GM18951 (cell line): Measurements from ENCODE around the gene UBXN1.
"Not testable (repeated sequence)": the region's sequence is repeated elsewhere in the genome, so short reads cannot be mapped to it uniquely, and the experiment has no call there.

Experiments
- POLR2A ChIP-seq: IDR thresholded peaks from 4 replicates; pipeline ENCODE4 v1.6.1; 2011; ENCODE audit warnings: mild to moderate bottlenecking; ENCODE audit not compliant: insufficient read length, insufficient read depth; ENCODE audit errors: extremely low read depth
- in situ Hi-C: fragments of 300-500 bp; cut with MboI; formaldehyde crosslinking; loops from one replicate; pipeline ENCODE4 v1.12.0; 2022; ENCODE audit warnings: low sequenced_read_pairs, mixed read lengths, inconsistent platforms; ENCODE audit not compliant: unreplicated experiment

The UBXN1 gene

DNA sequence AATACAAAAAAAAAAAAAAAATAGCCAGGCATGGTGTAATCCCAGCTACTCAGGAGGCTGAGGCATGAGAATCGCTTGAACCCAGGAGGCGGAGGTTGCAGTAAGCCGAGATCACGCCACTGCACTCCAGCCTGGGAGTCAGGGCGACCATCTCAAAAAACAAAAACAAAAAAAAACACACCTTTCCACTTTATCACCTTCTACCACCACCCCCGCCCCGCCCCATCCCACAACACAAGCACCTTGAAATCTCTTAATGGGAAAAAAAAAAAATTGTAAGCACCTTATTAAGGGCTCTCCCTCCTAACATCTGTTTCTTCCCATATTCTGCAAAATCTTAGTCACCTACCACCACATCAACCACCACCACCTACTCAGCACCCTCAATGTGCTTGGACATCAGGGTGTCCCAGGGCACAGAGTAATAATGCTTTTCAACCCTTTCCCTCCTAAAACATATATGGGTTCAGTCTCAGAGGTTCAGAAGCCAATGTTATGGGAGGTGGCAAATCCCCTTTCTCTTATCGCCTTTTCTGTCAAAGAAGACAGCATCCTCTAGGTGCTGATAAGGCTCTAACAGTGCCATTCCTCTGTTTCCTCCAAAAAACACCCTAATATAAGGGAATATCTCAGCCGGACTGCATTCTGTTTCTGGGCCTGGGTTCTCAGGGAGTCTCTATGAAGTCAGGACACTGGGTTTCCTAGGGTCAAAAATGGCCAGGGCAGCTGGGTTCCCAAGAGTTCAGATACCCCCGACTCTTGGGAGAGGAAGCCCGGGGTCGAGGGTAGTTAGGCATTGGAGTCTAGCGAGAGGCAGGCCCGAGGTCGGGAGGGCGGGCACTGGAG lies 26.5 kb downstream of the UBXN1 start:
- no peak for TF ChIP-seq POLR2A
- in situ Hi-C loops, result no loop called here

DNA sequence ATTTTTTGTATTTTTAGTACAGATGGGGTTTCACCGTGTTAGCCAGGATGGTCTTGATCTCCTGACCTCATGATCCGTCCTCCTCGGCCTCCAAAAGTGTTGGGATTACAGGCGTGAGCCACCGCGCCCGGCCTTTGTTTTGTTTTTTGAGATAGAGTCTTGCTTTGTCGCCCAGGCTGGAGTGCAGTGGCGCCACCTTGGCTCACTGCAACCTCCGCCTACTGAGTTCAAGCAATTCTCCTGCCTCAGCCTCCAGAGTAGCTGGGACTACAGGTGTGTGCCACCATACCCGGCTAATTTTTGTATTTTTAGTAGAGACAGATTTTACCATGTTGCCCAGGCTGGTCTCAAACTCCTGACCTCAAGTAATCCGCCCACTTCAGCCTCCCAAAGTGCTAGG lies 28.6 kb downstream of the UBXN1 start:
- in situ Hi-C loops, result not testable (repeated sequence)

GRCh38 chr11:62649486-62649885 lies 29.4 kb downstream of the UBXN1 start:
- in situ Hi-C loops, result no loop called here
- no peak for TF ChIP-seq POLR2A

DNA sequence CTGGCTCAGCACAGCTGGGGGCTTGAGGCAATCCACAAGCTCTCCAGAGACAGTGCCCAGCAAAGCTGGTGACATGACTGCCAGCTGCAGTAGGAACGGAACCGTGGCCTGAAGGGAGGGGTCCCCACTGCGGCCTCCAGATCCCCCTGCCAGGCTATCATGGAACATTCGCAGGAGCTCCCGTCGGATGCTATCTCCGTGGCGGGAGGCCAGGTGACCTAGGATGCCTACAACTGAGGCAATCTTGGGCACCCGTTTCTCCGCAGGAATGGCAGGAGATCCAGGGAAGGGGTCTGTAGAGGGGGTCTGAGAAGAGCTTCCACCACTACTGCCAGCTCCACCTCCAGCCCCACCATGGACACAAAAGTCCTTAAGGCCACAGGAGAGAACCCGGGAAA lies 29.9 kb downstream of the UBXN1 start:
- in situ Hi-C loops, result no loop called here
- TF ChIP-seq POLR2A, result no peak

- in situ Hi-C loops, result no loop called here
- no peak for TF ChIP-seq POLR2A
Observed at GRCh38 chr11:62648185-62648966, 30.5 kb downstream of the UBXN1 start.

DNA sequence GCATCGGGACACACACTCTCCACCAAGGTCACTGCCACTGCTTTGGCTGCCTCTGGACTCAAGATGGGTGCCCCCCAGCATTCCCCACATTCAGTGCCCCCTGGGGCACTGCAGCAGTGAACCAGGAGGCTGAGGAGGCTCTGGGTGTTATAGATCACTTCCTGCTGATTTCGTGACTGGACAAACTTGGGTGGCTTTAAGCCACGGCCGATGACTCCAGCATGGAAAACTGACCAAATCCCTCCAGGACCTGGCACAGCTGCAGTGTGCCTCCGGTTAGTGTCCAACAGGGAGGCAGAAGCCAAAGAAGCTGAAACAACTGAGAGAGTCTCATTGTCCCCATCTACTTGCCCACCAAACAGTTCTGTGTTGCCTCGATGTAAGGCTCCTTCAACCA lies 31.3 kb downstream of the UBXN1 start:
- TF ChIP-seq POLR2A, result no peak
- in situ Hi-C loops, result no loop called here

- no peak for TF ChIP-seq POLR2A
- in situ Hi-C loops, result no loop called here
Observed at GRCh38 chr11:62646825-62647608, 31.9 kb downstream of the UBXN1 start.

DNA sequence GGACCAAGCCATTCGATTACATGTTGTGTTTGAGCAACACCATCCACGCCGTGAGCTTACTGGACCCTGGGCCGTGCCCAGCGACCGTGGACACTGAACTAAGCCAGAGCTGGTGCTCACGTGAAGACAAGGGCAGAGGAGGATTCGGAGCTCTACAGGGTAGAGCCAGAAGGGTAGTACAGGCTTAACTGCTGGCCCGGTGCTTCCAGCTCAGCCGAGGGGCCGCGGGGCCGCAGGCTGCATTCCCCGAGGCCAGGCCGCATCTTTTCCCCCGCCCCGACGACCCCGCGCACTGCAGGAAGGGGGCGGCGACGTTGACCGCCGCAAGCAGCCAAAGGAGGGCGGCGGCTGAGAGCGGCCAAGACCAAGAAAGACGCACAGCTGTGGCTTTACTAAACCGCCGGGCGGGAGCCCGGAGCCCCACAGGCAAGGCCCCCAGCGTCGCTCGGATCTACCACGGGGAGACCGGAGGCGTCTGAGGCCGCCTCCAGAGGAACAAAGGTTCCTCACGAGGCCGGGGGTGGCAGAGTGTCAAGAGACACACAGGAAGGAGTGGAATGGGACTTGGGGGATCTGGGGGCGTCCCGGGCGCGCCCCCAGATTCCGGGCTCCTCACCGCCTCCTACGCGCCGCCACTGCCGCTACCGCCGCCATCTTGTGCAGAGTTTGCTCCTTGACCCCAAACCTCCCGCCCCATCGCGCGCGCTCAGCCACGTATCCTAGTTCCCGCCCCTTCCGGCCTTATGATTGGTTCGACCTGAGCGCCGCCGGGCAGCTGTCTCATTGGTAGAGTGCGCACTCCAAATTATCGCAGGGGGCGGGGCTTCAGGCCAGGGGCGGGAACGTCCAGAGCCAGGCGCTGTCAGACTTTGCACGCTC lies 32.7 kb downstream of the UBXN1 start, which contains the start of gene GANAB:
Gene GANAB, minus strand, starts transcription at position 668 of the 879 bp plus-strand sequence. Its CDS starts 14 bp downstream, at position 654.
- in situ Hi-C loops, result no loop called here
- TF ChIP-seq POLR2A, result peak; percentile 95

- TF ChIP-seq POLR2A, result no peak
- in situ Hi-C loops, result no loop called here
Observed at GRCh38 chr11:62645671-62645945, 33.3 kb downstream of the UBXN1 start.

GRCh38 chr11:62644220-62644619 lies 34.7 kb downstream of the UBXN1 start:
- in situ Hi-C loops, result no loop called here
- TF ChIP-seq POLR2A, result no peak

DNA sequence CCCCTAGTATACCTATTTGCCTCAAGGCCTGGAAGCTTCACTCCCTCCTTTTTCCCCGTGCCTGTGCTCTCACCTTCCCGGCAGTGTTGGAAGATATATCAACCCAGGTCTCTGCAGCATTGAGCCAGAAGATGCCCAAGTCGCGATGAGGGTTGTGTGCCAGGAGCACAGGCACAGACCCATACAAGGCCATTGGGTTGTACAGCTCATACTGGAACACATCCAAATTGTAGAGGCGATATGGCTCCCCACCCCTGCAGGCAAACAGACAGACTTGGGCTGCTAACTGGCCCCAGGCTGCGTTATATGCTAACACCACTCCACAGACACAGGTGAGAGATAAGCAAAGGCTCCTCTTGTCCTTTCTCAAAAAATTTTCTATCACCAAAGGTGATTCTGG lies 46.4 kb downstream of the UBXN1 start:
- in situ Hi-C loops, result no loop called here
- no peak for TF ChIP-seq POLR2A

DNA sequence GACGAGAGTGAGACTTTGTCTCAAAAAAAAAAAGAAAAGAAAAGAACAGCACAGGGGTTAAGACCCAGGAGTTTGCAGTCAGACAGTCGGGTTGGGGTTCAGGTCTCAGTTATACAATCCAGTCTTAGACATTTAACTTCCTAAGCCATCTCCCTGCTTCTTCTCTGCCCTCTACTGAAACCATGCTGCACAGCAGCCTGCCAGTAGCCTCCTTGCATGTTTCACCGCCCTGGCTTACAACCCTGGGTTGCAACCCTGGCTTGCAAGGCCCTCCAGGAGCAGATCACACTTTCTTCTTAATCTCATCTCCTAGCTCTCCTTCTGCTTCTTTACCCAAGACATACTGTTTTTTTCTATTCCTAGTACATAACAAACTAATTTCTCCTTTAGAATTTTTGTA lies 51.2 kb downstream of the UBXN1 start:
- TF ChIP-seq POLR2A, result no peak
- in situ Hi-C loops, result no loop called here
